Sigmoid colon (tissue), 4 donors: ENCODE results near the gene ARL4A.

Experiments
- EP300 ChIP-seq, 4 donors: sonication (generic); formaldehyde crosslinking; IDR thresholded peaks; one replicate each; pipeline ENCODE4 v1.6.1; 2017; ENCODE audit warnings: antibody characterized with exemption in 4 of 4
- POLR2A ChIP-seq, 2 donors: fragments of 450-650 bp; IDR thresholded peaks; one replicate each; pipeline ENCODE4 v1.6.1; 2016; ENCODE audit warnings: antibody characterized with exemption in 2 of 2, mild to moderate bottlenecking in 2 of 2, moderate library complexity in 2 of 2
- POLR2AphosphoS5 ChIP-seq, 4 donors: sonication (generic); formaldehyde crosslinking; IDR thresholded peaks; one replicate each; pipeline ENCODE4 v1.6.1; 2017; ENCODE audit warnings: antibody characterized with exemption in 4 of 4
- TF ChIP-seq, protein P1 (sequence below), 4 experiments: fragments of 450-650 bp in 3 of 4; fragments of 200-600 bp in 1 of 4; IDR thresholded peaks; one replicate each; pipeline ENCODE4 v1.5.1; 2016 to 2019; ENCODE audit warnings: antibody characterized with exemption in 4 of 4, mild to moderate bottlenecking in 3 of 4, moderate library complexity in 2 of 4

GRCh38 chr7:12725575-12726316 lies 38.3 kb downstream of the ARL4A start:
- TF ChIP-seq, protein P1, sequence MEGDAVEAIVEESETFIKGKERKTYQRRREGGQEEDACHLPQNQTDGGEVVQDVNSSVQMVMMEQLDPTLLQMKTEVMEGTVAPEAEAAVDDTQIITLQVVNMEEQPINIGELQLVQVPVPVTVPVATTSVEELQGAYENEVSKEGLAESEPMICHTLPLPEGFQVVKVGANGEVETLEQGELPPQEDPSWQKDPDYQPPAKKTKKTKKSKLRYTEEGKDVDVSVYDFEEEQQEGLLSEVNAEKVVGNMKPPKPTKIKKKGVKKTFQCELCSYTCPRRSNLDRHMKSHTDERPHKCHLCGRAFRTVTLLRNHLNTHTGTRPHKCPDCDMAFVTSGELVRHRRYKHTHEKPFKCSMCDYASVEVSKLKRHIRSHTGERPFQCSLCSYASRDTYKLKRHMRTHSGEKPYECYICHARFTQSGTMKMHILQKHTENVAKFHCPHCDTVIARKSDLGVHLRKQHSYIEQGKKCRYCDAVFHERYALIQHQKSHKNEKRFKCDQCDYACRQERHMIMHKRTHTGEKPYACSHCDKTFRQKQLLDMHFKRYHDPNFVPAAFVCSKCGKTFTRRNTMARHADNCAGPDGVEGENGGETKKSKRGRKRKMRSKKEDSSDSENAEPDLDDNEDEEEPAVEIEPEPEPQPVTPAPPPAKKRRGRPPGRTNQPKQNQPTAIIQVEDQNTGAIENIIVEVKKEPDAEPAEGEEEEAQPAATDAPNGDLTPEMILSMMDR (IDR thresholded peaks at IDR 0.05) = no peak
- TF ChIP-seq POLR2A (IDR thresholded peaks at IDR 0.05) (no peak), EP300 (IDR thresholded peaks at IDR 0.05) (no peak), POLR2AphosphoS5 (IDR thresholded peaks at IDR 0.05) (no peak)
